ENCODE results near the gene PRIM2. TPM values are rescaled to one million over a fixed set of nuclear protein-coding genes. Genes with fewer than 3 reads are reported as not detected.
"Not testable (repeated sequence)": the region's sequence is repeated elsewhere in the genome, so short reads cannot be mapped to it uniquely, and the experiment has no call there.

Gene PRIM2
- polyA plus RNA-seq, 1 donor, result 9.5 TPM

GRCh38 chr6:57668108-57668507 lies 350.7 kb downstream of the PRIM2 start:
- not testable (repeated sequence) for H3K36me3 ChIP-seq (ENCODE audit: control insufficient read depth, insufficient read depth, low read length); H3K4me3 ChIP-seq (ENCODE audit: low read length); H3K9me3 ChIP-seq (ENCODE audit: control insufficient read depth, low read depth, low read length); H3K27me3 ChIP-seq (ENCODE audit: control insufficient read depth, insufficient read depth, low read length); DNase-seq; H3K27ac ChIP-seq (ENCODE audit: low read length); H3K4me1 ChIP-seq (ENCODE audit: control insufficient read depth, insufficient read depth, low read length)

GRCh38 chr6:57671237-57671636 lies 353.8 kb downstream of the PRIM2 start:
- not testable (repeated sequence) for H3K27ac ChIP-seq (ENCODE audit: low read length); H3K9me3 ChIP-seq (ENCODE audit: control insufficient read depth, low read depth, low read length); H3K36me3 ChIP-seq (ENCODE audit: control insufficient read depth, insufficient read depth, low read length); H3K4me3 ChIP-seq (ENCODE audit: low read length); DNase-seq; H3K27me3 ChIP-seq (ENCODE audit: control insufficient read depth, insufficient read depth, low read length); H3K4me1 ChIP-seq (ENCODE audit: control insufficient read depth, insufficient read depth, low read length)
- no CpG with 5 or more reads among the region's 3 CpGs for WGBS (ENCODE audit: insufficient coverage, low lambda C conversion rate)

GRCh38 chr6:57671937-57672627 lies 354.7 kb downstream of the PRIM2 start:
- 80% methylated on average over 2 of the region's 6 CpGs for WGBS (ENCODE audit: insufficient coverage, low lambda C conversion rate)
- not testable (repeated sequence) for H3K9me3 ChIP-seq (ENCODE audit: control insufficient read depth, low read depth, low read length); H3K4me3 ChIP-seq (ENCODE audit: low read length); H3K36me3 ChIP-seq (ENCODE audit: control insufficient read depth, insufficient read depth, low read length); H3K27me3 ChIP-seq (ENCODE audit: control insufficient read depth, insufficient read depth, low read length); H3K27ac ChIP-seq (ENCODE audit: low read length); H3K4me1 ChIP-seq (ENCODE audit: control insufficient read depth, insufficient read depth, low read length); DNase-seq

- not testable (repeated sequence) for H3K36me3 ChIP-seq (ENCODE audit: control insufficient read depth, insufficient read depth, low read length); H3K4me3 ChIP-seq (ENCODE audit: low read length); H3K27me3 ChIP-seq (ENCODE audit: control insufficient read depth, insufficient read depth, low read length); H3K9me3 ChIP-seq (ENCODE audit: control insufficient read depth, low read depth, low read length); H3K27ac ChIP-seq (ENCODE audit: low read length); H3K4me1 ChIP-seq (ENCODE audit: control insufficient read depth, insufficient read depth, low read length); DNase-seq
- WGBS (ENCODE audit: insufficient coverage, low lambda C conversion rate), result no CpG with 5 or more reads among the region's 1 CpG
Measured at GRCh38 chr6:57673281-57673680, 355.9 kb downstream of the PRIM2 start.

DNA sequence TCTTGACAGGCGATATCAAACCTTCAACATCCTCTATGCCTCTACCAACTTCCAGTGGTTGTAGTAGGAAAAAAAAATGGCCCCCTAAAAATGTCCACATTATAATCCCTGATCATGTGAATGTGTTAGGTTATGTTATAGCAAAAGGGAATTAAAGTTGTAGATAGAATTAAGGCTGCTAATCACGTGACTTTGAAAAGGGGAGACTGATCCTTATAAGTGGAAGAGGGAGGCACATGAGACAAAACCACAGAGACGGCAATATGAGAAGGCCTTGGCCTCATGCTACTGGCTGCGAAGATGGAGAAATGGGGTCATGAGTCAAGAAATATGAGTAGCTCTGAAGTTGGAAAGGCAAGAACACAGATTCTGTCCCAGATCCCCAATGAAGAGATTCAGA lies 358.0 kb downstream of the PRIM2 start:
- H3K27me3 ChIP-seq (ENCODE audit: control insufficient read depth, insufficient read depth, low read length), result not testable (repeated sequence)
- no CpG with 5 or more reads among the region's 4 CpGs for WGBS (ENCODE audit: insufficient coverage, low lambda C conversion rate)

GRCh38 chr6:57696382-57696781 lies 379.0 kb downstream of the PRIM2 start:
- H3K4me3 ChIP-seq (ENCODE audit: low read length); H3K27ac ChIP-seq (ENCODE audit: low read length); H3K4me1 ChIP-seq (ENCODE audit: control insufficient read depth, insufficient read depth, low read length); H3K9me3 ChIP-seq (ENCODE audit: control insufficient read depth, low read depth, low read length); H3K27me3 ChIP-seq (ENCODE audit: control insufficient read depth, insufficient read depth, low read length); DNase-seq; H3K36me3 ChIP-seq (ENCODE audit: control insufficient read depth, insufficient read depth, low read length): not testable (repeated sequence)
- no CpG with 5 or more reads among the region's 1 CpG for WGBS (ENCODE audit: insufficient coverage, low lambda C conversion rate)

More for the DNA sequence above, 358.0 kb downstream of the PRIM2 start:
- DNase-seq; H3K36me3 ChIP-seq (ENCODE audit: control insufficient read depth, insufficient read depth, low read length); H3K9me3 ChIP-seq (ENCODE audit: control insufficient read depth, low read depth, low read length); H3K4me1 ChIP-seq (ENCODE audit: control insufficient read depth, insufficient read depth, low read length); H3K27ac ChIP-seq (ENCODE audit: low read length); H3K4me3 ChIP-seq (ENCODE audit: low read length): not testable (repeated sequence)

Other genes with a start within 250 kb of the PRIM2 start
- 27.6 TPM for gene ZNF451, start 227.4 kb upstream of the PRIM2 start, polyA plus RNA-seq
- 4.3 TPM for gene BAG2, start 145.3 kb upstream of the PRIM2 start, polyA plus RNA-seq
- 16.3 TPM for gene RAB23, start 95.3 kb upstream of the PRIM2 start, polyA plus RNA-seq